ENCODE results near the gene FIGN. TPM values are rescaled to one million over a fixed set of nuclear protein-coding genes. Genes with fewer than 3 reads are reported as not detected.
A peak's percentile ranks its signal among the peaks of the same experiment; 100 is the strongest.

FIGN gene
- total RNA-seq, 1 donor from 2014 or later: 4.3 TPM

- peaks cover 0 to 2% of the 10 kb centered on the region in 2 donors for H3K4me1 ChIP-seq
- intact Hi-C loops (cut with DNase I): loop anchor here (10.0 kb wide), 2 partner anchors 259 to 391 kb away; no protein-coding TSS in a partner anchor
- peak overlapping the region; percentile 80 to 99 for H3K27ac ChIP-seq
These were observed 2.4 kb downstream of the FIGN start for GRCh38 chr2:163733301-163733938.

GRCh38 chr2:163732727-163733126 is 3.1 kb downstream of the FIGN start:
- intact Hi-C loops (cut with DNase I): loop anchor here (10.0 kb wide), 2 partner anchors 258 to 392 kb away; no protein-coding TSS in a partner anchor
- Histone ChIP-seq H3K9me3 (no peaks in the 10 kb centered on the region), H3K27me3 (no peaks in the 10 kb centered on the region), H3K36me3 (no peaks in the 10 kb centered on the region), H3K4me3 (peak overlapping the region; percentile 77 to 96), H3K4me1 (peaks cover 0 to 2% of the 10 kb centered on the region in 2 donors), H3K27ac (peak overlapping the region; percentile 80 to 99)
- TF ChIP-seq, protein P1, sequence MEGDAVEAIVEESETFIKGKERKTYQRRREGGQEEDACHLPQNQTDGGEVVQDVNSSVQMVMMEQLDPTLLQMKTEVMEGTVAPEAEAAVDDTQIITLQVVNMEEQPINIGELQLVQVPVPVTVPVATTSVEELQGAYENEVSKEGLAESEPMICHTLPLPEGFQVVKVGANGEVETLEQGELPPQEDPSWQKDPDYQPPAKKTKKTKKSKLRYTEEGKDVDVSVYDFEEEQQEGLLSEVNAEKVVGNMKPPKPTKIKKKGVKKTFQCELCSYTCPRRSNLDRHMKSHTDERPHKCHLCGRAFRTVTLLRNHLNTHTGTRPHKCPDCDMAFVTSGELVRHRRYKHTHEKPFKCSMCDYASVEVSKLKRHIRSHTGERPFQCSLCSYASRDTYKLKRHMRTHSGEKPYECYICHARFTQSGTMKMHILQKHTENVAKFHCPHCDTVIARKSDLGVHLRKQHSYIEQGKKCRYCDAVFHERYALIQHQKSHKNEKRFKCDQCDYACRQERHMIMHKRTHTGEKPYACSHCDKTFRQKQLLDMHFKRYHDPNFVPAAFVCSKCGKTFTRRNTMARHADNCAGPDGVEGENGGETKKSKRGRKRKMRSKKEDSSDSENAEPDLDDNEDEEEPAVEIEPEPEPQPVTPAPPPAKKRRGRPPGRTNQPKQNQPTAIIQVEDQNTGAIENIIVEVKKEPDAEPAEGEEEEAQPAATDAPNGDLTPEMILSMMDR (IDR thresholded peaks at IDR 0.05): no peak
- DNase-seq (ENCODE audit: low spot score in 2 of 2): no peak

More at GRCh38 chr2:163733301-163733938, 2.4 kb downstream of the FIGN start:
- Histone ChIP-seq H3K27me3 (no peaks in the 10 kb centered on the region), H3K36me3 (no peaks in the 10 kb centered on the region), H3K4me3 (peak overlapping the region; percentile 77 to 96), H3K9me3 (no peaks in the 10 kb centered on the region)
- TF ChIP-seq, protein P1 (IDR thresholded peaks at IDR 0.05): no peak
- no peak for DNase-seq (ENCODE audit: low spot score in 2 of 2)

- H3K9me3 ChIP-seq: no peaks in the 10 kb centered on the region
- H3K36me3 ChIP-seq: no peaks in the 10 kb centered on the region
- TF ChIP-seq, protein P1 (IDR thresholded peaks at IDR 0.05): no peak
- H3K4me1 ChIP-seq: peaks cover 0 to 2% of the 10 kb centered on the region in 2 donors
- no peak for DNase-seq (ENCODE audit: low spot score in 2 of 2)
- intact Hi-C loops (cut with DNase I): loop anchor here (10.0 kb wide), 2 partner anchors 257 to 393 kb away; no protein-coding TSS in a partner anchor
- H3K4me3 ChIP-seq: peak overlapping the region; percentile 77 to 96
- peak overlapping the region; percentile 80 to 99 for H3K27ac ChIP-seq
- no peaks in the 10 kb centered on the region for H3K27me3 ChIP-seq
These were observed 4.1 kb downstream of the FIGN start for GRCh38 chr2:163731735-163732134.

- H3K27ac ChIP-seq: peak overlapping the region; percentile 80 to 99
These were observed 5.3 kb downstream of the FIGN start for GRCh38 chr2:163730556-163730955.

DNA sequence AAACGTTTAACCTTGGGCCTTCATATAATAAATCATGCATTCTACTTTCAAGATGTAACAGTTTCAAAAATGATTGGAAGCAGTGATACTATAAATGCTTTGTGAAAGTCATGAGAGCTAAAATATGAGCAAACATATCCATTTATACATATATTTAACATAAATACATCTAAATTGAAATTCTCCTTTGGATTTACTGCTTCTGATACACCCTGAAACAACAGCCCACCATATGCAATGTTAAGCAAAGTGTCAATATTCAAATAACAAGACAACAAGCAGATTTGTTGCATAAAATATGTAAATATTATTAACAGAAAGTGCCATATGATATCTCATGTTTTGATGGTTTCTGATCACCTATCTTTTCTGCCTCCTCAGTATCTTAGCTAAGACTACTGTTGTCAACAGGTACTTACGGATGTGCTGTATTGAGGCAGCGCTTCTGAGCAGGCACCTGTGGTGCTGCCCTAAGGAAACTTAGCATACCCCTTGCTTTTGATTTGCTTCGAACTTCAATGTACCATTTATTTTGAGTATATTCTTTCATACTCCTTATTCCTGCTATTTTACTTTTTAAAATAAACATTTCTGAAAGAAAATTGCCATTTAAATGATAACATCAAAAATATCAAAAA is 6.1 kb downstream of the FIGN start:
- Histone ChIP-seq H3K9me3 (no peaks in the 10 kb centered on the region), H3K27me3 (no peaks in the 10 kb centered on the region), H3K27ac (peak overlapping the region; percentile 80 to 99), H3K36me3 (no peaks in the 10 kb centered on the region), H3K4me1 (peaks cover 0 to 11% of the 10 kb centered on the region in 2 donors), H3K4me3 (peak overlapping the region; percentile 7 to 96)
- DNase-seq (ENCODE audit: low spot score in 2 of 2): no peak
- intact Hi-C loops (cut with DNase I): loop anchor here (10.0 kb wide), 2 partner anchors 255 to 395 kb away; no protein-coding TSS in a partner anchor
- TF ChIP-seq, protein P1 (IDR thresholded peaks at IDR 0.05): no peak

More at GRCh38 chr2:163730556-163730955, 5.3 kb downstream of the FIGN start:
- H3K4me3 ChIP-seq: peak overlapping the region in 1 of 2 donors; percentile 96
- H3K9me3 ChIP-seq: no peaks in the 10 kb centered on the region
- H3K4me1 ChIP-seq: peaks cover 0 to 4% of the 10 kb centered on the region in 2 donors
- no peak for DNase-seq (ENCODE audit: low spot score in 2 of 2)
- no peaks in the 10 kb centered on the region for H3K27me3 ChIP-seq
- intact Hi-C loops (cut with DNase I): loop anchor here (10.0 kb wide), 2 partner anchors 256 to 394 kb away; no protein-coding TSS in a partner anchor
- TF ChIP-seq, protein P1 (IDR thresholded peaks at IDR 0.05): no peak
- no peaks in the 10 kb centered on the region for H3K36me3 ChIP-seq
